NCI-H1436 (cell line): ENCODE results near the gene ACSL6.

Source experiments
- DNase-seq: peaks from one replicate; lab custom pipeline; 2025; lab: John Stamatoyannopoulos, UW

Gene ACSL6

GRCh38 chr5:131979816-131980215 is 31.6 kb downstream of the ACSL6 start:
- DNase-seq: no peak

DNA sequence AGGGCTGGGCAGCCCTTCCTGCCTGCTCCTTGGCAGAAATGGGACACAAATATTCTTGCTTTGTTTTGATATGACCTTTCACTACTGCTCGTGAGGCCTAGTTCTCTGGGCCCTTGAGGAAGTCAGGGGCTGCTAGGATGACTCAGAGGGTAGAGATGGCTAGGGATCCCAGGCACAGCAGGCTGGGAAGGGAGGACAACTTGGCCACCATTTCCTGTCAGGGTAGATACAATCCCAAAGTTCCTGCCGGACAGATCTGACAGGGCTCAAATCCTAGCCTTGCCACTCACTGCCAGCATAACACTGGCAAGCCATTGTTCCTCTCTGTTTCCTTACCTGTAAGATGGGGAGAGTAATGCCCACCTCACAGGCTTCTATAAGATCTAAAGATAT is 34.2 kb downstream of the ACSL6 start:
- DNase-seq: no peak

GRCh38 chr5:131976414-131977211 is 34.8 kb downstream of the ACSL6 start:
- DNase-seq: no peak

- no peak for DNase-seq
Observed at GRCh38 chr5:131974956-131975726, 36.3 kb downstream of the ACSL6 start.

DNA sequence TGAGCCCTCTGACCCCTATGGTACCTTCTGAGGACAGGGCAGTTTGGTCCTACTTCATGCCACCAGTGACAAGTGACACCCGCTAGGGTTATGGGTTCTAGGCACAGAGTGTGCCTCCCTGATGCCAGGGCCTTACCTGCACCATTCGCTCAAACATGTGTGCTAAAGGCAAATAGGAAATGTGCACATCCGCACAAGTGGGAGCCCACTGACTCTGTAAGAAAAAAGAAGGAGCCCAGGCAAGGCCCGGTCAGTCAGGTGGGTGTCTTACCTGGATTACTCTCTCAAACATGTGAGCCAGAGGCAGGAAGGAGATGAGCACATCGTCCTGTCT is 36.9 kb downstream of the ACSL6 start:
- no peak for DNase-seq

DNA sequence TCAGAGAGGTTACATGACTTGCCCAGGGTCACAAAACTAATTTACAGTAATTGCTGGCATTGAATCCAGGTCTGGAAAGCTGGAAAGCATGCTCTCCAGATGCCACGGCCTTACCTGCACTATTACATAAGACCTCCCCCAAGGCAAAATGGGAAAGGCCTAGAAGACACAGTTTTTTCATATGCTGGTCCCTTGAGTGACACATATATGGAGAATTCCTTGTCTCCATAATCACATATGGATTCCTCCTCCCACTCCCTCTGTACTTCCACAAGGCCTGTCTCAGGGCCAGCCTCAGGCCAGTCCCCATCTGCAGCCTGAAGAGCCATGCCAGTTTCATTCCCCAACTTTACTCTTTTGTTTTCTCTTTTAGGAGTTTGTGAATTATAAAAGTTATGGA is 37.4 kb downstream of the ACSL6 start:
- DNase-seq: no peak

DNA sequence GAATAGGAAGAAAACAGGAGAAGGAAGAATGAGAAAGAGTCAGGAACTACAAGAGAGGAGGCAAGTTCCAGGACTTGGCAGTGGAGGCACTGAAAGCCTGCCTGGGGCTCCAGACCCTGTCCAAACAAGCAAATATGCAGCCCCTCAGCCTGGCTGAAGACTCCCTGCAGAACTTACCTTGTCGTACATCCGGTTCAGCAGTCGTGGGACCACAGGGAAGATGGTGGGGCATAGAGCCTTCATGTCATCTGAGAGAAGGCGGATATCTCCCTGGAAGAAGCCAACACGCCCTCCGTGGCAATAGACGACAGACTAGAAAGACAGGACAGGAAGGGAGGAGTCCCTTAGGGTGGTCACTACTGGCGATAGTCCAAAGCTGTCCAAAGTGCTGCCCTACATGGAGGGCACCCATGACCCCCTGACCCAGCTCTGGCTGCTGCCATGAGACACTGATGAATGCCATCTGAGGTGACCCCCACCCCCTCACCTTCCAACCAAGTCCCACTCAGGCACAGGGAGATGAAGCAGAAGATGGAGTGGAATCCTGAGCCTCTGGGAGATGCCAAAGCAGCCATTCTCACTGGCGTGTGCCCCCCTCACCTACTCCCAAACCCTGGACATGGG is 38.3 kb downstream of the ACSL6 start:
- DNase-seq: no peak

GRCh38 chr5:131968396-131968954 is 43.0 kb downstream of the ACSL6 start:
- DNase-seq: no peak

DNA sequence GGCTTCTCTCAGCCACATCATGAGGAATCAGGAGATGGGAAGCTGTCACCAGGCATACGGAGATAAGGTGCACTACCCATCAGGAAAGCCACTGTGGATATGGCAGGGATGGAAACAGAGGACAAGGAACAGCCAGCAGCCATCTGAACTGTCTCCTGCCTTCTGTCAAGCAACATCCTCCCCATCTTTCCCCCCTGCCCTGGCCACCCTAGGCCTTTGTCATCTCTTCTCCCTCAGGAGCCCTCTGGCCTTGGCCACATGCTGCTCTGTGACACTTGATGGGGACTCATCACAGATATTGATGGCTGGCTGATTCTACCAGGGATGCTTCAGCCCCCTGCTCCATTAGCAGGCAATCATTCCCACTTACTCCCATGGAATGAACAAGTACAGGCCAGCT is 44.9 kb downstream of the ACSL6 start:
- no peak for DNase-seq

- DNase-seq: no peak
Observed at GRCh38 chr5:131965826-131966415, 45.5 kb downstream of the ACSL6 start.

DNA sequence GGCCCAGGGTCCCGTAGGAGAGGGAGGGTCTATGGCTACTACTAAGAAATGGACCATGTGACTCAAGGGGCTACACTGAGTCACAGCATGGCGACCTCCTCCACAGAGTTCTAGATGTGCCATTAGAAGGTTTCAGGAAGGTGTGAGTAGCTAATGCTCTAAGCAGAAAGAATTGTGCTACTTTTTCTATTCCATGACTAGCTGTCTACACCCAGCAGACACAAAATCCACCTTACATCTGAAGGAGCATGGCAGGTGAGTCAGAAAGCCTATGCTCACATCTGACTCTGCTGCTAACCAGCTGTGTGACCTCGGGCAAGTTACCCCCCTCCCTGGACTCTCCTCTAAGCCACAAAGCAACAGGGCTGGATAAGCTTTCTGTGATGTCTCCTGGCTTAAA is 51.6 kb downstream of the ACSL6 start:
- DNase-seq: no peak

DNA sequence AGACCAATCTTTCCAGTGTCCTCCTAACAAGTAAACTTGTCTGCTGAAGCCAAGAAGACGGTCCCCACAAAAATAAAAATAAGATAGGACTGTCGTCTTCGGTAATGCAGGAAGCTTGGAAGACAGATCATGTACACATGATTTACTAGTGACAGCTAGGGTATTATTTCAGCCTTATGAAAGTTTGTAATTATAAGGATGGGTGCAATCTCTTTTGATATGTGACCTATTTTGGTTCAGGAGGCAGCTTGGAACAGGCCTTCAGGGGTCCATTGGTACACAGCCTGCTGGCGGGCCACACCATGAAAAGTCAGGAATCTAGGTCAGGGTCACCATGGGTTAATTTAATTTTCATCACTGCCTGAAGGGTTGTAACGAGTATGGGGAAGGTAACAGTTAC is 52.3 kb downstream of the ACSL6 start:
- DNase-seq: no peak

- no peak for DNase-seq
Observed at GRCh38 chr5:131957721-131958441, 53.6 kb downstream of the ACSL6 start.

GRCh38 chr5:131953969-131954368 is 57.5 kb downstream of the ACSL6 start:
- no peak for DNase-seq

- peak; percentile 52 for DNase-seq
Observed at GRCh38 chr5:131952301-131952857, 59.1 kb downstream of the ACSL6 start.

GRCh38 chr5:131950706-131951105 is 60.8 kb downstream of the ACSL6 start:
- DNase-seq: no peak

- no peak for DNase-seq
Observed at GRCh38 chr5:131947445-131947844, 64.0 kb downstream of the ACSL6 start.

GRCh38 chr5:131945551-131946168 is 65.8 kb downstream of the ACSL6 start, which contains the start of gene MEIKIN:
Gene MEIKIN (minus strand): TSS chr5:131945663. CDS start chr5:131945505, 158 bp downstream.
- DNase-seq: no peak

DNA sequence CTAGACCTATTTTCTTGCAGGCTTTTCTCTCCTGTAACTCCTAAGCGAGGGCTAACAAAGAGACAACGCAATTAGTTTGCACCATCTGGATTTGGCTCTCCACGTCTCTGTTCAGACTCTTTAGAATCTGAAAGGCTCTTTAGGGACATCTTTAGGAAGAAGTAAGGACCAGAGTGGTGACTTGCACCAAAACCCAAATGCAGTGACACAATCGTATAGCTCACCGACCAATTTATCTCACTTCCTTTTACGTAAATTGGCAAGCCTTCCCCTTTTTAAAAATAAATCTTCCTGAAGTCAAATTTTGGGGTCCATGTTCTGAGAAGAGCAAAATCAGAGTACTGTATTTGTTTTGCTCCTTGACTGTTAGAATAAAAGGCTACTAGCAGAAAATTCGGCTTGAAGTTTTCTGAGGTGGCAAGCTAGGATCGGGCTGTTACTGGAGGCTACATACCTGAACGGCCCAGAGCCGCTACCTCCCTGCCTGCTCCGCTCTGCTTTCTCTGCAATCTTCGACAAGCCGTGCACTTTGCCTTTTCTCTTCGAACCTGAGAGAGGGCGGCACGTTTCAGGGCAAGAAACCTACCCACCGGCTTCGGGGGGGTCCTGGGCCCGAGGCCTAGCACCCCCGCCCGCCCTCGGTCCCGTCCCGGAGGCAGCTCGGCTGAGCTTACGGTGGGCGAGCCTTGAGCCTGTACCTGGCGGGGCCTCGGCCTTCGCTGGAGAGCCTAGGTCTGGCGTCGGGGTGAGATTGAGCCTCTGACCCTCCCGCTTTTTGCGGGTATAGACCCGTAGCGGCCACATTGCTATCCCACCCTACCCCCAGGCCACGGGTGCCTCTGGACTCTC is 66.5 kb downstream of the ACSL6 start:
- DNase-seq: no peak

DNA sequence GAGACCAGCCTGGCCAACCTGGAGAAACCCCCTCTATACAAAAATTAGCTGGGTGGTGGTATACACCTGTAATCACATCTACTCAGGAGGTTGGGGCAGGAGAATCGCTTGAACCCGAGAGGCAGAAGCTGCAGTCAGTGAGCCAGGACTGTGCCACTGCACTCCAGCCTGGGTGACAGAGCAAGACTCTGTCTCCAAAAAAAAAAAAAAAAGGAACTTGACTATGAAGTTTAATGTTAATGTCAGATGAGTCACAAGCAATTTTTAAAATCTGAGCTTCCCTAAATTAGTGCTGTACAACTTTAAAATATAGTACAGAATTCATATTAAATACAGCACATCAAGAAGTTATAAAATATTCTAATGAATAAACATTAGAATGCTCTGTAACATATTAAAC is 67.5 kb downstream of the ACSL6 start:
- no peak for DNase-seq
